C4-2B (cell line): ENCODE measurements around the gene MORF4L1.

Experiments
- ZFX ChIP-seq: fragments of 450-650 bp; IDR thresholded peaks from 2 replicates; pipeline ENCODE4 v1.6.1; 2017
- TF ChIP-seq, protein P1 (sequence below): fragments of 450-650 bp; conservative IDR thresholded peaks from 2 replicates; pipeline ENCODE4 v1.5.1; 2017; ENCODE audit warnings: mild to moderate bottlenecking

DNA sequence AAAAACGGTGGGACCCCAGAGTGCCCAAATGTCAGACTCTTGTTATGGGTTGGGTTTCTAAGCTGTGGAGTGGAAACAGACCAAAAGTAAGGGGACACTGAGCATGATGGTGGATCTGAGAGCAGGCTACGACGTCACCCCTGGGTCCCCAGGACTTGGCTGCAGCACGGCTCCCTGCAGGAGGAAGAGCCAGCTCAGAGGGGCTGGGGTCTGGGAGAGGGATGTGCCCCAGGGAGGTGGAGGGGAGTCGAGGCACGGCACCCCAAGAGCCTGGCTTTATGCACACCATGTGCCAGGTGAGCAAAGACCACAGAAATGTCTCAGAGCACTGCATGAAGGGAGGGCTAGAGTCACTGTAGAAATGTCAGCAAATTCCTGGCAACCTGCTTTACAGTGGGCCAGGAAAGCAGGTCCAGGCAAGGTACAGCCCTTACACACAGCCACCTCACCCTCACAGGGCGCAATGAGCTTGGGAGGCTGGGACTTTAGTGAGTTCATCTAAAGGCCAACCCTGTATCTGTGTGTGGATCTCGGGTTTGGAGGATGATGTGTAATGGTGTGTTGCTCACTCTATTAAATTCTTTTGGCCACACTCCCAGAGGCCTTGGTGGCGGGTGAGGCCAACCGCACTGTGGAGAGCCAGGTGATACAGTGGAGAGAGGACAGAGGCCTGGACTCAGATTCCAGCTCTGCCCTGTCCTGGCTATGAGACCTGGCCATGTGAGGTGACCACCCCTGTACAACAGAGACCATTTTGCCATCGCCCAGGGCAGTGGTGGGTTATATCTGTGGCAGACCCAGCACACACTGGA, 58.1 kb downstream of the MORF4L1 start:
- TF ChIP-seq, protein P1, sequence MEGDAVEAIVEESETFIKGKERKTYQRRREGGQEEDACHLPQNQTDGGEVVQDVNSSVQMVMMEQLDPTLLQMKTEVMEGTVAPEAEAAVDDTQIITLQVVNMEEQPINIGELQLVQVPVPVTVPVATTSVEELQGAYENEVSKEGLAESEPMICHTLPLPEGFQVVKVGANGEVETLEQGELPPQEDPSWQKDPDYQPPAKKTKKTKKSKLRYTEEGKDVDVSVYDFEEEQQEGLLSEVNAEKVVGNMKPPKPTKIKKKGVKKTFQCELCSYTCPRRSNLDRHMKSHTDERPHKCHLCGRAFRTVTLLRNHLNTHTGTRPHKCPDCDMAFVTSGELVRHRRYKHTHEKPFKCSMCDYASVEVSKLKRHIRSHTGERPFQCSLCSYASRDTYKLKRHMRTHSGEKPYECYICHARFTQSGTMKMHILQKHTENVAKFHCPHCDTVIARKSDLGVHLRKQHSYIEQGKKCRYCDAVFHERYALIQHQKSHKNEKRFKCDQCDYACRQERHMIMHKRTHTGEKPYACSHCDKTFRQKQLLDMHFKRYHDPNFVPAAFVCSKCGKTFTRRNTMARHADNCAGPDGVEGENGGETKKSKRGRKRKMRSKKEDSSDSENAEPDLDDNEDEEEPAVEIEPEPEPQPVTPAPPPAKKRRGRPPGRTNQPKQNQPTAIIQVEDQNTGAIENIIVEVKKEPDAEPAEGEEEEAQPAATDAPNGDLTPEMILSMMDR: no peak
- TF ChIP-seq ZFX: peak; percentile 57; the same call in 1 of the 2 replicates
